GM06990 (cell line): Measurements from ENCODE around the gene CHMP1B.
A peak's percentile ranks its signal among the peaks of the same experiment; 100 is the strongest.

Experiments used
- DNase-seq: peaks from one replicate; pipeline ENCODE4 v3.0.0-alpha.2; 2011; ENCODE audit not compliant: insufficient read length; ENCODE audit errors: extremely low read depth
- H3K27me3 ChIP-seq: replicated peaks from 2 replicates; pipeline ENCODE4 v1.6.0; 2011; ENCODE audit warnings: low read length; ENCODE audit not compliant: control insufficient read depth, insufficient read depth
- H3K36me3 ChIP-seq: 2 replicates; pipeline ENCODE4 v1.5.1; 2011; ENCODE audit warnings: low read length; ENCODE audit not compliant: control insufficient read depth, insufficient read depth
- H3K4me3 ChIP-seq: replicated peaks from 2 replicates; pipeline ENCODE4 v1.5.1; 2011; ENCODE audit warnings: low read depth, mild to moderate bottlenecking, control low read depth, low read length
- CTCF ChIP-seq: IDR thresholded peaks from 2 replicates; pipeline ENCODE4 v1.5.1; 2011; ENCODE audit warnings: low read length, control low read depth, mild to moderate bottlenecking, inconsistent platforms; ENCODE audit not compliant: insufficient read depth, poor library complexity, severe bottlenecking

The CHMP1B gene

DNA sequence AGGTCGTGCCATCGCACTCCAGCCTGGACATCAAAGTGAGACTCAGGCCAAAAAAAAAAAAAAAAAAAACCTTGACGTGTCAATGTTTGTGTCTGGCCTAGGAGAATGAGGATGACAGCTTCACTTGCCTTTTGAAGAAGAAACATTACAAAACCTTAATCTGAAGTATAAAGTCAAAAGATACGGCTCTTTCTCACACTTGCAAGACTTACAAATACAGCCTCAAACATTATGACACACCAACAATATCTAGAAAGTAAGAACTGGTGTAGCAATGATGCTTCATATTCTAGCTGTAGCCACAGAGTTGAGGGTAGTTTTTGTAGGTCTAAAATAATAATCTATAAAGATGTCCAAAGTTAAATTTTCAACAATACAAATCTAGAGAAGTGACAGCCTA lies 31.4 kb downstream of the CHMP1B start:
- Histone ChIP-seq H3K4me3 (no peak overlapping the region), H3K27me3 (no peaks in the 10 kb centered on the region), H3K36me3 (peaks cover 10% of the 10 kb centered on the region)
- TF ChIP-seq CTCF: no peak
- no peak for DNase-seq

DNA sequence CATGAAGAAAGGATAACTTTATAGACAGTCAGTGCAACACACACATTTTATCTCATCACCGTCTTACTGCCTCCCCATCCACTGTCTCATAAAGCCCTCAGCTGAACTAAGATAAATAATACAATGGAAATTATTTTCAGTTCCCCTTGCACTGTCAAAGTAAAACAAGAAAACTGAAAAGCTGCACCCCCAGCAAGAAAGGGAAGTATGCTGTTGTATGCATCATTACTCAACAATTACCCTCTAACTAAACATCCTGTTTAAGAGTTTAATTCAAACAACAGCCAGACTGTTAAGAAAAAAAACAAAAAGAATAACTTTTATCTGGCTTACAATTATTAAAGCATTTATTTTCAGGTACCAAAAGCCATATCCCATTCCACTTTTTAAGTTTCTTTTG lies 31.9 kb downstream of the CHMP1B start:
- TF ChIP-seq CTCF: no peak
- Histone ChIP-seq H3K36me3 (peaks cover 10% of the 10 kb centered on the region), H3K27me3 (no peaks in the 10 kb centered on the region), H3K4me3 (no peak overlapping the region)
- peak; percentile 41 for DNase-seq

DNA sequence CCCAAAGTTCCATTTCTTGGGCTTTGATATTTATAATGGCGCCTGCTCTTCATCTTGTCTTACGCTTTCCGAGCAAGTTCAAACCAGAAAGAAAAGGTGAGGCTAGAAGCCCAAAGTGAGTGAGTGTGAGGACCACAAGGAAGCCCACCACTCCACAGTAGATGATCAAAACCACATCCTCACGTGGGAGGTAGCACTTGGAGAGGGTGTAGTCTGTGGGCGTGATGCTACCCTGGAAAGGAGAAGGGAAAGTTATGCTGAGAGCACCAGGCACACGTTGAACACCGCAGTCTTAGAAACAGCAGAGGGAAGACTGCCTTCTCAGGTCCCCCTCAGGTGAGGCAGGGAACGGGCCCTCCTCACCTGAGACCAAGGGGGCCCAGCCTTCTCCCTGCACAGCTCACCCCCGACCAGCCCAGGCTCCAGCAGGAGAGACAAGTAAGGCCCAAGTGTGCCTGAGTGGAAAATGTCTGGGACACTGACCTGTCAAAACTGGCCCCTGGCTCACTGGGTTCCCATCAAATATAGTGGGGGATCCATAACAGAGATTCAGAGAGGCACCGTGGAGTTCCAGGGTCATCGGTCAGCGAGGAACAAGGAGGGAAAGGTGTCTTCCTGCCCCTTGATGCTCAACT lies 33.3 kb downstream of the CHMP1B start:
- H3K27me3 ChIP-seq: no peaks in the 10 kb centered on the region
- DNase-seq: no peak
- TF ChIP-seq CTCF: no peak
- peaks cover 12% of the 10 kb centered on the region for H3K36me3 ChIP-seq
- H3K4me3 ChIP-seq: no peak overlapping the region

GRCh38 chr18:11885278-11885947 lies 34.2 kb downstream of the CHMP1B start:
- no peak for DNase-seq
- Histone ChIP-seq H3K4me3 (no peak overlapping the region), H3K27me3 (no peaks in the 10 kb centered on the region), H3K36me3 (peaks cover 12% of the 10 kb centered on the region)
- no peak for TF ChIP-seq CTCF

DNA sequence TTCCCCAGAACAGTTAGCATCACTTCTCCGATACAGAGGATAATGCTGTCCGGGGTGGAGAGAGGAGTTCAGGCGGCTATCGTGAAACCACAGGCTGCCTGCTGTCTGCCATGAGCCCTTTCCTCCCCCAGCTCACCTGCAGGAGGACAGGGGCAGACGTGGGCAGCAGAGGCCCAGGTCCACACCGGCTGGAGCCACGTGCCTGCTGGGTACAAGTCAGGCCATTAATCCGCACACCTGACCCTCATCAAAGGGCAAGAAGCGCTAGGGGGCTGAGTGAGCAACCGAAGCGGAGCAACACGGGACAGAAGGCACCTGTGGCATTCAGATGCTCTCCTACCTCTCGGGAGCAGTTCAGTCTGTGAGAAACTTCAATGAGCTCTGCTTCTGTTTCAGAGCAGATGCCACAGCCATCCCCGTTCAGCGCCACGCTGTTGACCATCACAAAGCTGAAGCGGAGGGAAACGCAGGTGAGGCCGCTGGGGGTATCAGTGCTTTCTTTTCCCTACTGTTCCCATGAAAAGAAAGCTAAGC lies 35.4 kb downstream of the CHMP1B start:
- peaks cover 12% of the 10 kb centered on the region for H3K36me3 ChIP-seq
- TF ChIP-seq CTCF: no peak
- no peak for DNase-seq
- H3K27me3 ChIP-seq: no peaks in the 10 kb centered on the region
- no peak overlapping the region for H3K4me3 ChIP-seq
